ENCODE measurements around the gene UBR4. TPM values are rescaled to one million over a fixed set of nuclear protein-coding genes. Genes with fewer than 3 reads are reported as not detected.
A peak's percentile ranks its signal among the peaks of the same experiment; 100 is the strongest.
"Not testable (repeated sequence)": the region's sequence is repeated elsewhere in the genome, so short reads cannot be mapped to it uniquely, and the experiment has no call there.

UBR4 gene
- total RNA-seq, 1 donor from 2014 or later, result 174 TPM

DNA sequence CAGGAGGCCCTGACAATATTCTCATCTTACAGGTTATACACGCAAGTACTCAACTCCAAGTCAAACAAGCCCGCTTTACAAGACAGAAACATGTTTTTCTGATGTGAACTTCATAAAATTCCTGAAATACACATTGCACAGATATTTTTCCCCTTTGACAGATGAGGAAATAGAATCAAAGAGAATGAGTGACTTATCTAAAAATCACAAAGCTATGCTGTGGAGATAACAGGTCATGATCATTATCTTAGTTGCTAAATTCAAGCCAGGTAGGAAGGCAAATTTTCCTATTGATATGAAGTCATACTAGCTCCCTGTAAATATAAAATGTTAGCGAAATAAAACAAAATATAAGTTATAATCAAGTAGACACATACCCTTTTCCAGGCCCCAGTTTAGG, 18.3 kb downstream of the UBR4 start:
- DNase-seq (ENCODE audit: low spot score), result no peak

DNA sequence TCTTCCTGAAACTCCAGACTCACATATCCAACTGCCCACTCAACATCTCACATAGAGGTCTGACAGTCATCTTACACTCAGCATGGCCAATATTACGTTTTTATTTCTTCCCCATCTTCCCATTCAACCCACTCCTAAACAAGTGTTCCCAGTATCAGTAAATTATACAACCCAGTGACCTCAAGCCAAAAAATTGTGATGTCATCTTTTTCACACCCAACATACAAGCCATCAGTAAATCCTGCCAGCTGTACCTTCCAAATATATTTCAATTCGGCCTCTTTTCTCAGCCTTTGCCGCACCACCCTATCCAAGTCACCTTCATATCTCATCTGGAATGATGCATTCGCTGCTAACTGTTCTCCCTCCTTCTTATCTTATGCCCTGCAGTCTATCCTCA, 19.6 kb downstream of the UBR4 start:
- no peak for DNase-seq (ENCODE audit: low spot score)

DNA sequence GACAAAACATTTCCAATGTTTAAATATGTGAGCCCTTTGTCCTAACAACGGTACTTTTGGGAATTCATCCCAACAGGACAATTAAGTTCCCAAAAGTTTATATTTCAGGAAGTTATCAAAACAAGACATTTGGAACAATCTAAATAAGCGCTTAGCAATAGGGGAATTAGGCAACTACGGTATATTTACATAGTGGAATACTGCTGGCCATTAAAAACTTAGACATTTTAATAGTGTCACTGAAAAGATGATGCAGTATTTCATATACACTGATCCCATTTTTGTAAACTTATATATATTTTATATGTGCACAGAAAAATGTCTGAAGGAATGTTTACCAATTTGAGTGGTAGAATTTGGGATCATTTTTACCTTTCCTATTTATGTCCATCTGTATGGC, 20.8 kb downstream of the UBR4 start:
- DNase-seq (ENCODE audit: low spot score), result no peak

DNA sequence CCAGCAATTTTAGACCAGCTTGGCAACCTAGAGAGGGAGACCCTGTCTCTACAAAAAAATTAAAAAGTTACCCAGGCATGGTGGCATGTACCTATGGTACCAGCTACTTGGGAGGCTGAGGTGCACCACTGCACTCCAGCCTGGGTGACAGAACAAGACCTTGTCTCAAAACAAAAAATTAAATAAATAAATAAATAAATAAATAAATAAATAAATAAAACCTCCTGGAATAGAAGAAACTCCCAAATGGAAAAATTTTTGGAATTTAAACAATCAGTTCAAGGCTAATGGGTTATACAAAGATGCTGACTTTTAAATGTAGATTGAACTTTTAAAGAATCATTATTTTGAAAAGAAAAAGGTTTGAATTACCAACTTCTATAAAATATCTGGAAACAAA, 22.2 kb downstream of the UBR4 start:
- DNase-seq (ENCODE audit: low spot score), result no peak

DNA sequence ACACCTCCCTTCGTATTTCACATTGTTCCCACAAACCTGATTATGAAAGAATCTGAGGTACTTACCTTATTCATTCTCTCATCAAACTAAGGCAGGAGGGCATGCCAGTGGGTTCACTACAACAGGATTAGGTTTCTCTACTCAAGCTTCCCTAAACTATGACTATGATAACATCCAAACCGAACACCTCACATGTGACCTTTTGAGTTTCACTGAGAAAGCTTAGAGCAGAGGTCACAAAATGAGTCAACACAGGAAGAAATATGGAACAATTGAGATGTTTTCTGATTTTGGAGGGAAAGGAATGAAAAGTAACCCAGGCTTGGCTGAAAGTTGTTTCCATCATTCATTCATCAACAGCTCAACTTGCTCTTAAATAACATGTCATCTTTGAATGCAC, 24.1 kb downstream of the UBR4 start:
- DNase-seq (ENCODE audit: low spot score), result no peak

DNA sequence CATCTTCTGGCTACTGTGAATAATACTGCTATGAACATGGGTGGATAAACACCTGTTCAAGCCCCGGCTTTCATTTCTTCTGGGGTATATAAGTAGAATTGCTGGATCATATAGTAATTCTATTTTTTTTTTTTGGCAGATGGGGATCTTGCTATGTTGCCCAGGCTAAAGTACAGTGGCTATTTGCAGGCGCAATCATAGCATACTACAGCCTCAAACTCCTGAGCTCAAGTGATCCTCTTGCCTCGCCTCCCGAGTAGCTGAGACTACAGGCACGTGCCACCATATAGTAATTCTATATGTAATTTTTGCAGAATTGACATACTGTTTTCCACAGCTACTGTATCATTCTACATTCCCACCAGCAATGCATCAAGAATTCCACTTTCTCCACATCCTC, 27.8 kb downstream of the UBR4 start:
- no peak for DNase-seq (ENCODE audit: low spot score)

DNA sequence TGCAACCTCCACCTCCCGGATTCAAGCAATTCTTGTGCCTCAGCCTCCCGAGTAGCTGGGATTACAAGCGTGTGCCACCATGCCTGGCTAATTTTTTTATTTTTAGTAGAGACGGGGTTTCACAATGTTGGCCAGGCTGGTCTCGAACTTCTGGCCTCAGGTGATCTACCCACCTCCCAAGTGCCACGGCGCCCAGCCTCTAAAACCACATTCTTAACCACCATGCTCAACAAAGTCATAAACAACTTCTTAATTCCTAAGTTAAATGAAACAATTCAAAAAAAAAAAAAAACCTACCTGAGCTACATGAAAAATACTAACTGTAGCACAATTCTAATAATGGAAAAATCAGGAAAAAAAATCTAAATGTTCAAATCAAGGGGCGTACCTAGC, 29.8 kb downstream of the UBR4 start:
- DNase-seq (ENCODE audit: low spot score), result not testable (repeated sequence)

DNA sequence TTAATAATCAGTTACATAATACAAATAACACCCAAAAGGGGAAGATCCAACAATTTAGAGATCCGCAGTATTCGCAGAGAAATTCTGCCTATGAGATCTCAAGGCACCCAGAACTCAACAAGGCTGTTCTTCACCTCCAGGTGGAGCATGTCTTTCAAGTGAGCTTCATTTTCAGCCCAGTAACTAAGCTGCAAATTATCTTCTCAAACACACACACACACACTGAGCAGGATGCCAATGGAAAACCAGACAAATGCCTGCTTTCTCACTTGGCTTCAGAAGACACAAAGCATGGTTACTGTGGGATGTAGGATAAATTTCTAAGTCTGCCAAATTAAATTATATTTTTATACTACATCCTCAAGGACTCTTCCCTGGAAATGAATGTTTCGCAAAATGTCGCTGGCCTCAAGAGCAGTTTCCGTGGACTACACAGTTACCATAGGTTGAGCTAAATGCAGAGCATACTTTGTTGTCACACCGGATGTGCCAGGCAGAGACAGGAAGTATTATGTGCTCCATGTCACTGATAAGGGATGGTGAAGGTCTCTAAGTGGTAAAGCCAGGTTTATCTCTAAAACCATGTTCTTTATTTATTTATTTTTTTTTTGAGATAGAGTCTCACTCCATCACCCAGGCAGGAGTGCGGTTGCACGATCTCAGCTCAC, 30.3 kb downstream of the UBR4 start:
- DNase-seq (ENCODE audit: low spot score), result no peak

DNA sequence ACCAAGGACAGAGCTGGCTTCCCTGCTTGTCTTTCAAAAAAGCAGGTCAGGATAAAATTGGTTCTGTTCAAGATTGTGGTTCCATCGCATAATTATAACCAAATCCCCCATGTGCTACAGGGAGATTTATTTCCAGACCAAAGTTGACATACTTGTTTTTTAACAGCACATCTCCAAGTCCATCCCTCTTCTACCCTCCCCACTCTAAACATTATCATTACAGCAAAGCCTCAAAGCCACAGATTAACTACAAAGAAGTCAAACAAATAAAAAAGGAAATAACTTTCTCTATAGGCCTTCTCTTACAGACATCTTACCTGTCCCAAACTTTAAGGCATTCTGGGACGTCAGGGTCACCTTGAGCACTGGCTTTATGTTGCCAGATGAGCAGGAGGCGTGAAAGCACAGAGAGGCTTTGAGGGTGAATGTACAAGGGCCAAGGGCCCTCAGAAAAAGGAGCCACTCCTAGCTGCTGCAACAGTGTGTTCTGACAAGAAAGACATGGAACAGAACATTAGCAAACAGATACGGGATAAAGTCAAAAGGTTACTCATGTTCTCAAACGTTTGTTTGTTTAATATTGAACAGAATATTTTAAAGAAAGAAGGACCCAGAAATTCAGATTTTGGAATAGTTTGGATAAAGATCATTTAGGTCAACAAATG, 31.2 kb downstream of the UBR4 start:
- no peak for DNase-seq (ENCODE audit: low spot score)

DNA sequence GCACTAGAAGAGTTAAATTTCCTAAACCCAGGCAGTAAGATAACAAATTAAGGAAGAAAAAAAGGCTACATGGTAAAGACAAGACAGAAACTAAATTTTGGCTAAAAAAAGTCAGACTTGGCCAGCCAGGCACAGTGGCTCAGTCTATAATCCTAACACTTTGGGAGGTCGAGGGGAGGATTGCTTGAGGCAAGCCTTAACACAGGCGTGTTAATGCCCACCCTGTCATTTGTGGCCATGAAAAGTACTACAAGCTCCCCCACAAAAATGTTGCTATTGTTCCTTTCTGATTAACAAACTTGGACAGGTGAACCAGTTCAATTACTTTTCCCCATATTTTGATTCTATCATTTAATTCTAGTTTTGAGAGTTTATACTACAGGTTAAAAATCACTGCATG, 32.3 kb downstream of the UBR4 start:
- no peak for DNase-seq (ENCODE audit: low spot score)

DNA sequence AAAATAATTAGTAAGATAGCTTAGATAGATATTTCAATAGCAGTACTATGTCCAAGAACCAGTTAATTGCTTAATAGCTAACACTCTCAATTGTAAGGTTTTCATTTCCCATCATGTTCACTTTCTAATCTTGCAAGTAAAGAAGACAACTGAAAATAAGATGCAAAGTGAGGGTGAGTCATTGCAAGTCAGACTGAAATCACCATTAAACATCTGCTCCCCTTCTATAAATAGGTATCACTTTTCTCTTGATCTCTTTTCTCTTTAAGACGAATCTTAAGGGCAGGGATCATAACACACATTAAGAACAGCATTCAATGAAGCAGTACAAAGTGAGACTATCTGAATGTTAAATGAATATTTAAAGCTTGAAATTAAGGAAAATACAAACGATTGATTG, 40.4 kb downstream of the UBR4 start:
- no peak for DNase-seq (ENCODE audit: low spot score)

DNA sequence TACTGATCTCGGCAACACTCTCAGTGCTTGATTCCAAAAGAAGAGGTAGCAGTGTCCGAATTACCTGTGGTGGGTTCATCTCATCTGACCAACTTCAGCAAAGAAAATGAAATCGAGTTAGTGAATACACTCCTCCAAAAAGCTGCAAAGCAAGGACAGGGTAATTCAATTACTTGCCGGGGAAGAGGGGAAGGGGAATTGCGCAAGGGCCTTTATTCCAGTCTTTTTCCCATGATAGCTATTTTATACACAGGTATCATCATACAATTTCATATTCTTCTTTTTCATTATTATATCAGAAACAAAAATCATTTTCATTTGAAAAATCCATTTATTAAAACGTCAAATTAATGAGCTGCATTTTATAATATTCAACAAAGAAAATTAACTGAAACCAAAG, 42.9 kb downstream of the UBR4 start:
- no peak for DNase-seq (ENCODE audit: low spot score)

DNA sequence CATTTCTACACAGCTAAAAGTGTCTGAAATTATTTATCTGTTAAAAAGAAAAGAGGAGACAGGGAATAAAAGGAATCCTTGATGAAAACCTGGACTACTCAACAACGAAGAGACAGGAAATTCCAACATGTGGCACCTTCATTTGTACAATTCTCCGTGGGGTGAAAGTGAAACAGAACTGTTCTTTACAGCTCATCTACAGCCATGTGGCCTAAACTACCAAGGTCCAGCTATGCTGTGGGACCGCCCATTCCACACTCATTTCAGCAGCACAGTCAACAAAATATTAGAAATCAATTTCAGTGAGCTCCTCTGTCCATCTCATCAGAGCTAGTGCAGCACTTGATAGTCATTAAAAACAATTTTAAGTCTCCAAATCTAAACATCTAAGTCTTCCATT, 44.0 kb downstream of the UBR4 start:
- no peak for DNase-seq (ENCODE audit: low spot score)

DNA sequence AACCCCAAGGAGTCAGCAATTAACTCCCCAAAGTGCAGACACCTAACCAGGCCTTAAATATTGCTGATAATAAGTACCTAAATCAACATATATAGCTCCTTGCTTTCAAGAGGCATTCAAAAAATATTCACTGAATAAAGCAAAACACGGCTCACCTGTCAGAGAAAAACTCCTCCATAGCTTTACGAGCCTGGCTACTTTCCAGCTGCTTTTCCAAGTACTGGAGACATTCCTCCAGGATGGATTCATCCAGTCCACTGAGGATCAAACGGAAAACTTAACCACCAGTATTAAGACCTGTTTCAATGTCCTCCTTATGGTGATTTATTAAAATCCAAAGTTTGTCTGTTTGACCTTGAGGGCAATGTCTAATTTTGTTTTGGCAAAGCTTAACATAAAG, 44.6 kb downstream of the UBR4 start:
- DNase-seq (ENCODE audit: low spot score), result no peak

DNA sequence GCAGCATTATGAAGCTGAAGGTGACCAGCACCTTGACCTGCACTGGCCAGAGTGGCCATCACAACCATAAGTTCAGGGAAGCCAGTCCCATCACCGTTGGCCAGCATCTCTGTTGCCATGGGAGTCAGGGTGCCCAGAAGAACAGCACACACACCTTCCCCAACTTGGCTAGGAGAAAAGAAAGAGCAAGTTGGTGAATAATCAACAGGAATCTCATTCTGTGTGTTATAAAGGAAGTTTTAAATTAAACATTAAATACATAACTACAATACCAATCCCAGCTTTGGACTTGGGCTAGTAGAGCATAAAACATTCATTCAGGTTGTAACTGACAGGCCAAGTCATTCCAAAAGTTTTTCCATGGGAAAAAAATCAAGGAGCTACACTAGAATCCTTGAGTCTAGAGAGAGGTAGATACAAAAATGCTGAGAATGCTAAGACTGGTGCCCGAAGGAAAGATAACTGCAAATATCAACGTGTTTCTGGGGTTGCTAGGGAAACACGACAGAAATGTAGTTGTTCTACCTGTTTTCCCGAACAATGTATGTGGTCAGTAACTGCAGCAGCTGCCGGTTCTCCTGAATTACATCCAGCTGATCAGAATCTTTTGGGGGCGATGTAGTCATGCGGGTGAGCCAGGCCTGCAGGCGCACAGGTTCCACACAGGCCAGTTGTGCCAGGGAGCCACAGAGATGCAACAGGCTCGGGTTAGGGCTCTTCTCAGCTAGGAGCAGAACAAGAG, 45.6 kb downstream of the UBR4 start:
- DNase-seq (ENCODE audit: low spot score), result no peak

DNA sequence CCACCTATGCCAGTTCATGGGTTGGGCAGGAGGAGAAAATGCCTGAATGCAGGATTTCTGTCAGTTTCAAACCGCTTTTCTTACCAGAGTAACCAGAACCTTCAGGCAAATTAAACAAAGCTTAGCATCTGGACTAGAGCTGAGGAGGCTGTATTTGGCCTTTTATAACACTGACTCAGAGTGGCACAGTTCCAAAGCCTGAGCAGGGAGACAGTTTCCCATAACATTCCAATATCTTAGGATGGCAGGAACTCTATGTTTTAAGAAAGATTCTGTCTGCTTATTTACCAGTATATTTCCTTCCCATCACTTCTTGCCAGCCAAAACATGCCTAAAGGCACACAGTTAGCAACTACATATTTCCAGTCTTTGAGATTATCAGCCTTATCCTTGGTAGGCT, 46.8 kb downstream of the UBR4 start:
- no peak for DNase-seq (ENCODE audit: low spot score)

DNA sequence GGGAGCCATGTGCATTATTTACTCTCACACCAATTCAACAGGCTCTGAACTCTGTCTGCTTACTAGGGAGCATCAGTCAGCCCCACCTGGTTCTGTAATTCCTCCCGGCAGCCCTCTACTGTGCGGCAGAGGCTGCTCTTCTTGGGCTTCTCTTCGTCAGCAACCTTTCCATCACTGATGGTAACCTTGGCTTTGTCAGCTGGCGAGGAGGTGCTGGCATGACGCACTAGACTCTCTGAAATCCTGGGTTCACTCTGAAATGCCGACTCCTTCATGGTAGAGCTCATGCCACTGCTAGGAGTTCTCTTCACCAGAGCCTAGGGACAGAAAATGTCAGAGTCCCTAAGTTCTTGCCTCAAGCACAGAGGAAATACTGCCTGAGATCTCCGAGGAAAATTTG, 49.2 kb downstream of the UBR4 start:
- no peak for DNase-seq (ENCODE audit: low spot score)

DNA sequence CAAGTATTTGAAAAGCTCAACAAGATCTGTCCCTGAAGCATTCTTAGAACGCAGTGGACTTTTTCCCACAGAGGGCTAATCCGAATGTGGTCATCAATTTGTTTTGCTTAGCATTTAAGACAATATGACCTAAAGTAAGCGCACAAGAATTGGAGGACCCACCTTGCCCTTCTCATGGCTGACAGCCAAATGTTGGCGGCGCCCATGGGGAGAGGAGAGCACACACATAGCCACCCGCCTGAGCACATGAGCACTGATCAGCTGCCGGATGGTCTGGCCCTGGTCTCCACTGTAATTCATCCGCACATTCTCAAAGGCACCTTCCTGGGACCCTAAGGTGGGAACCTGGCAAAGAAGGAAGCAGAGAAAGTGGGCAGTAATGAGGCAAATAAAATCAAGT, 52.4 kb downstream of the UBR4 start:
- no peak for DNase-seq (ENCODE audit: low spot score)

DNA sequence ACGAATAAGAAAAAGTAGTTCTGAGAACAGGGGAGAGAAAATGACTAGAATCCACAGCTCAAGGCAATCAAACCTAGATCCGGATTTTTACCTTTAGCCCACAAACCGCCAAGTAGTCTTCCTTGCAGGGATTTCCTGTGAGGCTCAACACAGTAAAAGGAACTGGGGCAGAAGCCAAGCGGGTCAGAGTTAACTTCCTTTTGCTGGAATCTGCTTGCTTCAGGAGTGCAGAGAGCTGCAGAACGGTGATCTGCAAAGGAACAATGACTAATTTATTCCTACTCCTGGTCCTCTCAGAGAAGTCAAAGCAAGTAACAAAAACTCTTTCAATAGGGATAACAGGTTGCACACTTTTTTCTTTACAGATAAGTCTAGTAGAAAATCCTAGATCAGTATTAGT, 53.4 kb downstream of the UBR4 start:
- DNase-seq (ENCODE audit: low spot score), result peak; percentile 76

DNA sequence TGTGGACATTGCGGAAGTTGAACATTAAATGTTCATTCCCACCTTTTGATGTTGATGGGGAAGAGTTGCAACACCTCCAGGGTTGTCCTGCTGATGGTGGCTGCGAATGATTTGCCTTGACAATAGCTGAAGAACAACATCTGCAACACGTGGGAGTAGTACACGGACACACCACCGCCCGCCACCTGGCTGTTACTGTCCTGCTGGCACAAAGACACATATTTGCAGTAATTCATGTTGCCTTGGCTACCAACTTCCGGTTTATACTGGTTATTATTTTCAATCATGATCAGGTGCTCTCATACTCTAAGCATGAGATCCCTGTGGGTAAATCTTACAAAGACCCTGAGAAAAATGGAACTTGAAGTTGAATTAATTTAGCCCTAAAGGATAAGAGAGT, 55.2 kb downstream of the UBR4 start:
- DNase-seq (ENCODE audit: low spot score), result no peak

DNA sequence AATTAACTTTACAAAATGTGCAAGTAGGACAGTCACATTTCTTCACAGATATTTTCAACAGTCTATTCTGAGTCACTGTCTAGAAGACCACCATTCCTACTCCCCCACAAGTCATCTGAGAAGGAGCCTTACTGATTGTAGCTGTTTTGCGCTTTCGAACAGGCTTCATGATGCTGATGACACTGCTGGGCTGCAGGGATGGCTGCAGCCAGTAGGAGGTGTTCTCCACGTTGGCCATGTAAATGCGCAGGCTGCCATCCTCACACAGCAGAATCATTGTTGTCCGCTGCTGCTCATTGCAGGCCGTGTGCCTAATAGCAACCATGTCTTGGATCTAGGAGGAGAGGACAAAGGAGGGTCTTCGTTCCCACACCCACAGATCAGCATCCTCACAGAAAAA, 56.9 kb downstream of the UBR4 start:
- no peak for DNase-seq (ENCODE audit: low spot score)

DNA sequence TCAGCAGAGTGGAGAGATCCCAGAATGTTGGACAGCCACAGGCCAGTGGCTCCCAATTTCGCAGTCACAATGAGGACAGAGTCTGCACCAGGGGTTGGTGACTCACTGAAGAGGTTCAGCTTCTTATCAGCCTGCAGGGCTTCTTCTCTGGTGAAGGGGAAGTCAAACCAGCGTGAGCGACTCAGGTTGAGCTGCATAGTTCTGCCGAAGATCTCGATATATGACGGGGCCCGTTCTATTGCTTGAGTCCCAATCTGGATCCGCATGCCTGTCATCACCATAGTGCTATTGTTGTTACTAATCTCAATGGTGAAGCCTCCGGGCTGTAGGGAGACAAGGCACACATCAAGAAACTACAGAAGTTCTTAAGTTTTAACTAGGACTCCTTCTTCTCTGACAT, 58.5 kb downstream of the UBR4 start:
- no peak for DNase-seq (ENCODE audit: low spot score)

DNA sequence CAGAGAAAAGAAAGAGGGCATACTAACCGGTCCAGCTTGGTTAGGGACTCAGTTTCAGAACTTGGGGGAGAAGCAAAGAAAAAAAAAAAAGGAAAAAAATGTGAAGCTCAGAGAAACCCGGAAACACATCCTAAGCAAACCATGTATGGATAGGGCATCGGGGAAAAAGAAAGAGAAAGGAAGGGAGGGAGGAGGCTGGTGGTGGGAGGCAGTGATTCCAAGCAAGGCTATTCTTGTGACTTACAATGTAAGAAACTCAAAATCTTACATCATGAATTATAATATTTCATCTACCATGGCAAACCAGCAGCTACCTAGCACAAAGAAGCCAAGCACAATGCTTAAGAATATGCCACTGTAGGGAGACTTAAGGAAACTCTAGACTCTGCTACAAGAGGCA, 60.3 kb downstream of the UBR4 start:
- DNase-seq (ENCODE audit: low spot score), result no peak

Data from ureter (tissue), 1 donor.